Omental fat pad (tissue), 4 donors: ENCODE measurements around the gene ZBED3. TPM values are rescaled to one million over a fixed set of nuclear protein-coding genes. Genes with fewer than 3 reads are reported as not detected.
"Not testable (repeated sequence)": the region's sequence is repeated elsewhere in the genome, so short reads cannot be mapped to it uniquely, and the experiment has no call there.

Source experiments
- ATAC-seq: fragments of 150-250 bp; one replicate; pipeline ENCODE4 v1.9.1; 2016; ENCODE audit warnings: mild to moderate bottlenecking, moderate library complexity; ENCODE audit not compliant: low FRiP score
- DNase-seq: peaks from one replicate; pipeline ENCODE4 v3.0.0-alpha.2; 2019; ENCODE audit warnings: low spot score
- CTCF ChIP-seq, 3 donors: fragments of 450-650 bp; IDR thresholded peaks; one replicate each; pipeline ENCODE4 v1.5.1; 2016 to 2017; ENCODE audit warnings: antibody characterized with exemption in 3 of 3, mild to moderate bottlenecking in 3 of 3, moderate library complexity in 2 of 3
- total RNA-seq, 4 donors: library from RNA; depleted of rRNA; stranded (reverse); fragments of >200 nt; gene quantifications; one replicate each; pipeline ENCODE4 v1.1.0, GENCODE V29; 2016

ZBED3 gene
- total RNA-seq, 4 donors from 2014 or later: 7.7 to 22.1 (median 9.6) TPM

GRCh38 chr5:77120706-77121105, 33.6 kb upstream of the ZBED3 start:
- DNase-seq (no peak), ATAC-seq (no peak)
- no peak for TF ChIP-seq CTCF (IDR thresholded peaks at IDR 0.05)

DNA sequence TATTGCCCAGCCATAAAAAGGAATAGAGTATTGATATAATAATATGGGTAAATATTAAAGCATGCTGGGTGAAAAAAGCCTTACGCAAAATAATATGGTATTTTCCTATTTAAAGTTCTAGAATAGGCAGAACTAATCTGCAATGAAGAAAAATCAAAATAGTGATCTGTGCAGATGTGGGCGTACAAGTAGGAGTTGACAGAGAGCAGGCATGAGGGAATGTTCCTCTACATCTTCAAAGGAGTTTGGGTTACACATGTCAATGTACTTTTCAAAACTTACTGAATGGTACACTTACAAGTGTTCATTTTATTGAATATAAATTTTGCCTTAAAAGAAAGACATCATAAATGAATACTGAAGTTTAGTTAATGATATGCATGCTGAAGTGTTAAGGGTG, 33.0 kb upstream of the ZBED3 start:
- no peak for ATAC-seq
- DNase-seq: no peak
- no peak for TF ChIP-seq CTCF (IDR thresholded peaks at IDR 0.05)

- DNase-seq (no peak), ATAC-seq (no peak)
- no peak for TF ChIP-seq CTCF (IDR thresholded peaks at IDR 0.05)
Measured at GRCh38 chr5:77117161-77117560, 30.1 kb upstream of the ZBED3 start.

- ATAC-seq, DNase-seq: not testable (repeated sequence)
Measured at GRCh38 chr5:77107035-77107434, 19.9 kb upstream of the ZBED3 start.

- ATAC-seq (no peak), DNase-seq (no peak)
- TF ChIP-seq CTCF (IDR thresholded peaks at IDR 0.05): no peak
Measured at GRCh38 chr5:77104813-77105212, 17.7 kb upstream of the ZBED3 start.

DNA sequence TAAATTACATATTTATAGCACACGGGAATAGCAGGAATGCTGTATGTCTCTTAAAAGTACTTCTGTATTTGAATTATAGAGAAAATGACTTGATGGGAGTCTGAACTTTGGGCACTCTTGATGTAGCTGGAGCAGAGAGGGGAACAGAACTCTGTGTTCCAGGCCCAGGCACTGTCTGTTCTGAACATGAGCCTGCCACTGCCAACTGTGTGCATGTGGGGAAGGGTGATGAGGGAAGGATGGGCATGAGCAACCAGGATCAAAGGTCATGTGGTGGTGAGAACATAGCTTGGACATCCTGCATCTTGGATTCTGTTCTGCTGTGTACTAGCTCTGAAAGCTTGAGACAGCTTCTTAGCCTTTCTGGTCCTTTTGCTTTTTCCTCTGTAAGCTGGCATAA, 16.4 kb upstream of the ZBED3 start:
- DNase-seq (no peak), ATAC-seq (no peak)
- TF ChIP-seq CTCF (IDR thresholded peaks at IDR 0.05): no peak

DNA sequence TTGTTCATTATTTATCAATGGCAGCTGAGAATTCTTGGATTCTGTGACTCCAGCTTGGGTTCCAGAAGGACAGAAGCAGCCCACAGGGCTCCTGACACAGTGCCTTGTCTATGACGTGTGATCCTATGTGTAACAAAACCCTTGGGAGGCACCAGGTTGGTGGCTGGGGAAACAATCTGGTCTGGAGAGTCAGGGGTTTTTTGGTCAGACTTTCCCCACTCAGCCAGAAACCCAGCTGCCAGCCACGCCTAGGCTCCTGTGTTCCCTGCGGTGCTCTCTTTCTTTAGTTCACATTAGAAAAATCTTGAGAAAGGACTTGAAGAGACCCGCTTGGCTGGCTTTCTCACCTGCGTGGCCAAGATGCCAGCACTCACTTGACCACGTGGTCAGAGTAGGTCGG, 15.5 kb upstream of the ZBED3 start:
- TF ChIP-seq CTCF (IDR thresholded peaks at IDR 0.05): no peak
- DNase-seq: no peak
- ATAC-seq: no peak

DNA sequence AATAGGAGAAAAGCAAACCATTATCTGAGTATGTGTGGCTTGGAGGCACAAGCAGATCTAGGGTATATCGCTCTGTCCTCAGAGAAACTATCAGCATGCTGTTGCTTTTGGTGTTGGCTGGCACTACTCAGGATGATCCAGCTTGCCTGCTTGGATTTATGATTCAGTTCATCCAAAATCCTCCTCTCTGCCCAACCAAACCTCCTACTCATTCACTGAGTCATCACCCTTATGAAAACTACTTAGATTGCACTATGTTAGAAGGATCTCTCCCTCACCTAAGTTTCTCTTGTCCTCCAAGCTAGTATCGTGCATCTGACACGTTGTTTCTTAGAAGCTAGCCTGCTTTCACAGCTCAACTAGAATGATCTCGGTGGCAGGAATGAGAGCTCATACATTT, 14.2 kb upstream of the ZBED3 start:
- no peak for TF ChIP-seq CTCF (IDR thresholded peaks at IDR 0.05)
- peak; percentile 98 for ATAC-seq
- DNase-seq: no peak
